Suprapubic skin (tissue), 4 donors: ENCODE results near the gene LRP1-AS.

Experiments
- CTCF ChIP-seq, 2 donors: fragments of 200-600 bp in 1 of 2; fragments of 450-650 bp in 1 of 2; sonication (generic) in 1 of 2; IDR thresholded peaks; one replicate each; pipeline ENCODE4 v1.5.1; 2016 to 2019; ENCODE audit warnings: antibody characterized with exemption in 2 of 2, mild to moderate bottlenecking in 1 of 2, moderate library complexity in 1 of 2
- EP300 ChIP-seq: sonication (generic); formaldehyde crosslinking; IDR thresholded peaks from one replicate; pipeline ENCODE4 v1.6.1; 2017; ENCODE audit warnings: antibody characterized with exemption
- POLR2A ChIP-seq, 2 donors: fragments of 450-650 bp; IDR thresholded peaks; one replicate each; pipeline ENCODE4 v1.6.1; 2017; ENCODE audit warnings: antibody characterized with exemption in 2 of 2, mild to moderate bottlenecking in 2 of 2, moderate library complexity in 2 of 2
- POLR2AphosphoS5 ChIP-seq, 3 donors: sonication (generic); formaldehyde crosslinking; IDR thresholded peaks; one replicate each; pipeline ENCODE4 v1.6.1; 2017; ENCODE audit warnings: antibody characterized with exemption in 3 of 3

GRCh38 chr12:57139796-57140649, 7.4 kb downstream of the LRP1-AS start:
- no peak for TF ChIP-seq CTCF (IDR thresholded peaks at IDR 0.05)
- no peak for TF ChIP-seq EP300
- TF ChIP-seq POLR2A (IDR thresholded peaks at IDR 0.05): no peak
- TF ChIP-seq POLR2AphosphoS5 (IDR thresholded peaks at IDR 0.05): no peak
